Uterus (tissue), 2 donors: Measurements from ENCODE around the gene URM1.

Experiments
- CTCF ChIP-seq, 4 experiments: fragments of 200-600 bp in 2 of 4; fragments of 450-650 bp in 2 of 4; sonication (generic) in 2 of 4; IDR thresholded peaks; one replicate each; pipeline ENCODE4 v1.5.1; 2016 to 2019; ENCODE audit warnings: antibody characterized with exemption in 4 of 4, mild to moderate bottlenecking in 2 of 4, moderate library complexity in 1 of 4
- POLR2A ChIP-seq, 2 donors: fragments of 450-650 bp; IDR thresholded peaks; one replicate each; pipeline ENCODE4 v1.6.1; 2016; ENCODE audit warnings: antibody characterized with exemption in 2 of 2, mild to moderate bottlenecking in 1 of 2, moderate library complexity in 1 of 2

- TF ChIP-seq CTCF (IDR thresholded peaks at IDR 0.05) (no peak), POLR2A (IDR thresholded peaks at IDR 0.05) (no peak)
Observed at GRCh38 chr9:128404560-128404959, 33.4 kb downstream of the URM1 start.
